GM19193 (cell line): Measurements from ENCODE around the gene TSR3.

Experiments
- POLR2A ChIP-seq: IDR thresholded peaks from 4 replicates; pipeline ENCODE4 v1.6.1; 2011; ENCODE audit not compliant: insufficient read depth, insufficient read length; ENCODE audit errors: extremely low read depth

TSR3 gene

DNA sequence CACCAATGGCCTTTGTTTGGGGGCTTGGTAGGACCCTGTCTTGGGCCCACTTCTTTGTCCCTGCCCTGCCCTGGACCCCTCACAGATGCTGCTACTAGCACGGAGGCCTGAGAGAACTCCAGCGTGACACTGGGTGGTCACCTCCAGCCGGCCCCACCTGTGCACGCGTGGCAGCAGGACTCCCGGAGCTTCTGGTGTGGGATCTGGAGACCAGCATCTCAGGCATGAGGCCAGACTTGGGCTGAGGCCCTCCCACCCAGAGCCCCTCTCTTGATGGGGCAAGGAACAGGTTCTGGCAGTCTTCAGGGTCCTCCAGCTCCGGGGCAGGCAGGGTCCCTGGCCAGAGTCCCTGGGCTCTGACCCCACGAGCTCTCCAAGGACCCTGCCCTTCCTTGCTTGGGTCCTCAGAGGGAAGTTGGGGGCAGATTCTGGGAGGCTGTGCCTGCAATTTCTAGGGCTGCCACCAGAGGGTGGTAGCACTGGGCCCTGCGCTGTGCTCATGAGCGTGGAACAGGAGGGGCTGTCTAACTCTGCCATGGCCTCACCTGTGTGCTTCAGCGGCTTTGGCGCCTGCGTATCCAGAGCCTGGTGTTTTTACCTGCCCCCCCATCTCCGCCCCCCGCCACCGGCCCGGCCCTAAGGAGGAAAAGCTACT lies 21.3 kb downstream of the TSR3 start:
- no peak for TF ChIP-seq POLR2A

DNA sequence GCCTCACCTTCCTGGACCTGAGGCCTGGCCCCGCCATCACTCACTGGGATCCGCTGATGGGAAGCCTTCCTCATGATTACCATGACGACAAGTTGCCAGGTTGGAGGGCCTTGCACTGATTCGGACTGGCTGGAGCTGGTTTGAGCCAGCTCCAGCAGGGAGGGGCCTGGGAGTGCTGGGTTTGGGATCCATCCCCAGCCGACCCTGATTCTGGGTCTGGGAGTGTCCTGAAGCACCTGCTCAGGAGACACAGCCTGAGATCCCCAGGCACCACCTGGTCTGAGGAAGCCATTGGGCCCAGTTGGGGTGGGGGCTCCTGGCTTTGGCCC lies 24.1 kb downstream of the TSR3 start:
- no peak for TF ChIP-seq POLR2A

DNA sequence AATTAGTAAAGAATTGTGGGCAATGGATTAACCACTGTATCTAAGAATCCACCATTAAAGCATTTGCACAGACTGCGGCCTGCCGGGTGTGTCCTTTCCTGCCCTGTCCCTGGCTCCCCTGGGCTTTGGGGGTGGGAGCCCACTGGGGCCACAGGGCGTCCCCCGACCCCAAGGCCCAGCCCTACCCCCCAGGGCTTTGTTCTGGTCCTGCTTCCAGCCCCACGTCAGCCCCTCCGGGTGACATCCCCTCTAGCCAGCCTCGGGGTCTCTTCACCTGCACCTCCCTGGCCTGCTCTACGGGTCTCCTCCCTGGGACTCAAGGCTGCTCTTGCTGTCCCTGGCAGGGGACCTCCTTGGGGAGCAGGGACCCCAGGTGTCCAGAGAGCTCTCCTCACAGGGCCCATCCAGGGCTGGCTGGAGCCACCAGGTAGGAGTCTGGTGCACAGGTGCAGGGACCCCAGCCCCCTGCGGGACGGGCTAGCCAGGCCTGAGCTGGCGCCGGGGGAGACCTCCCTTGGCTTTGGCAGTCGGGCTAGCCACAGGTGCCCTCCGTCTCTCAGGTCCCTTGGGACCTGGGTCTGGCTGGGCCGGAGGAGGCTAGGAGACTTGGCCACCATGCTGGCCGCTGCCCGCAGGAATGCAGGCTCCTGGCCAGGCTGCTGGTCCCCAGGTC lies 24.6 kb downstream of the TSR3 start:
- TF ChIP-seq POLR2A: no peak

DNA sequence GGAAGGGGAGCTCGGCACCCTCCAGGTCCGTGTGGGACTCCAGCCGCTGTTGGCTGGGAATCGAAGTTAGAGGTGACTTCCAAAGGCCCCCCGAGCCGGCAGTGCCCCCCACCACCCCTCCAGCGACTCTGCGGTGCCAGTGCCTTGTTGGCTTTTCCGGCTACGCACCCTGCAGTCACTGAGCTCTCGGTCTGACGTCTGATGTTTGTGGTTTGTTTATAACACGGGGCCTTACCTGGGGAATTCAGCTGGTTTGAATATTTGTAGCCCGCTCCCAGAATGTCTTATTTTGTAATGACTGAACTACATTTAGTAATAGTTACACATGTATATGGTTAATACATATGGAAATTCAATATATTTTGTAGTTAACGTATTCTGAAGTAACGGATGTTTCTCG lies 25.3 kb downstream of the TSR3 start:
- no peak for TF ChIP-seq POLR2A

DNA sequence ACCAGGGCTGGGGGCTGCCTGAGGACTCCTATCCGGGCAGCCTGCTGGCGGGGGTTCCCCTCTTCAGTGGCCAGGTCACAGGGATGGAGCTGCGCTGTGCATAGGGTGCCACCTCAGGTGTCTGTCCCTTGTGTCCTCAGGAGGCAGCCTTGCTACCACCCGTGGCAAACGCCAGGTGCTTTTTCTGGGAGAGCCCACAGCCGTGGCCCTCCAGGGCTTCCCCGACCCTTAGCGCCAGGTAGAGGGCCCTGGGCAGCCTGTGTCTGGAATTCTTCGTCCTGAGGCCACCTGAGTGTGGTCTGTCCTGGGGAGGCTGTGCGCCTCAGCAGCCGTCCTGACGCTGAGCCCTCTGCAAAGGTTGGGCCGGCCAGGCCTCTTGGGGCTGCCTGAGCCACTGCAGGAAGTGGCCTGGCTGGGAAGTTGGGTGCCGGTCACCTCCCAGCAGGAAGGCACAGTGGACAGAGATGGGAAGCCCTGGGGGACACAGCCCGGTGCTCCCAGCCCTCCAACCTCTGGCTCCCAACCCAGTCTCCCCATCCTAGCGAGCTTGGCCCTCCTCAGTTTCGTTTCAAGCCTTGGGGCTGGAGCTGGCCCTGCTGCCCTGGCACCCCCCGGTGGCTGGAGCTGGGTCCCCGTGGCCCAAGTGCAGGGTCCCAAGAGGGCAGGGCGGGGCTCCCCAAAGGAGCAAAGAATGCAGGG lies 25.9 kb downstream of the TSR3 start:
- TF ChIP-seq POLR2A: peak; percentile 40

DNA sequence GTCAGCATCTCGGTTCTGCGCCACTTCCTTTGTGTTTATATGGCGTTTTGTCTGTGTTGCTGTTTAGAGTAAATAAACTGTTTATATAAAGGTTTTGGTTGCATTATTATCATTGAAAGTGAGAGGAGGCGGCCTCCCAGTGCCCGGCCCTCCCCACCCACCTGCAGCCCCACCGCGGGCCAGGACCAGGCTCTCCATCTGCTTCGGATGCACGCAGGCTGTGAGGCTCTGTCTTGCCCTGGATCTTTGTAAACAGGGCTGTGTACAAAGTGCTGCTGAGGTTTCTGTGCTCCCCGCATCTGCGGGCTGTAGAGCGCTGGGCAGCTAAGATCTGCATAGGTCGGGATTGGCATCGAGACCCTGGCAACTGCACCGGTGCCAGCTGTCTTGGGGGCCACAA lies 26.4 kb downstream of the TSR3 start:
- no peak for TF ChIP-seq POLR2A

DNA sequence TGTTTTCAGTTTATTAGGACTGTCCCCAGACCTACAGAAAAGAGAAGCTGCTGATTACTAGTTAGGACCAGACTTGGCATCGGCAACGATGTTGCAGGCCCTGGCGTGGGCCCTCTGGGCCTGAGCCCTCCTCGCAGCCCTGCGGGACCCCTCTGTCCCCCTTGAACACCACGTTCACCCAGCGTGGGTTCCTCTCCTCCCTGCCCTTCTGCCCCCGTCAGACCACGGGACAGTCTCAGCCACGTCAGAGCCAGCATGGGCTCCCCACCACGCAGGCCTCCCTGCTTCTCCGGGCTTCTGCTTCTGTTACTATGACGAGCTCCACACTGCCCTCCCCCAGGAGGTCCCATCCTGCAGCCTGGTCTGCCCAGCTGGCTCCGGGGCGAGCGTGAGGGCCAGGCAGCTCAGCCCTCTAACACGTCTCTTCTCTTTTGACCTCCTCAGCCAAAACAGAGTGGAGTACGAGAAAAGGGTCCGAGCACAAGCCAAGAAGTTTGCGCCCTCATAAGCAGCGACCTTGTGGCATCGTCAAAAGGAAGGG lies 27.3 kb downstream of the TSR3 start:
- TF ChIP-seq POLR2A: no peak

DNA sequence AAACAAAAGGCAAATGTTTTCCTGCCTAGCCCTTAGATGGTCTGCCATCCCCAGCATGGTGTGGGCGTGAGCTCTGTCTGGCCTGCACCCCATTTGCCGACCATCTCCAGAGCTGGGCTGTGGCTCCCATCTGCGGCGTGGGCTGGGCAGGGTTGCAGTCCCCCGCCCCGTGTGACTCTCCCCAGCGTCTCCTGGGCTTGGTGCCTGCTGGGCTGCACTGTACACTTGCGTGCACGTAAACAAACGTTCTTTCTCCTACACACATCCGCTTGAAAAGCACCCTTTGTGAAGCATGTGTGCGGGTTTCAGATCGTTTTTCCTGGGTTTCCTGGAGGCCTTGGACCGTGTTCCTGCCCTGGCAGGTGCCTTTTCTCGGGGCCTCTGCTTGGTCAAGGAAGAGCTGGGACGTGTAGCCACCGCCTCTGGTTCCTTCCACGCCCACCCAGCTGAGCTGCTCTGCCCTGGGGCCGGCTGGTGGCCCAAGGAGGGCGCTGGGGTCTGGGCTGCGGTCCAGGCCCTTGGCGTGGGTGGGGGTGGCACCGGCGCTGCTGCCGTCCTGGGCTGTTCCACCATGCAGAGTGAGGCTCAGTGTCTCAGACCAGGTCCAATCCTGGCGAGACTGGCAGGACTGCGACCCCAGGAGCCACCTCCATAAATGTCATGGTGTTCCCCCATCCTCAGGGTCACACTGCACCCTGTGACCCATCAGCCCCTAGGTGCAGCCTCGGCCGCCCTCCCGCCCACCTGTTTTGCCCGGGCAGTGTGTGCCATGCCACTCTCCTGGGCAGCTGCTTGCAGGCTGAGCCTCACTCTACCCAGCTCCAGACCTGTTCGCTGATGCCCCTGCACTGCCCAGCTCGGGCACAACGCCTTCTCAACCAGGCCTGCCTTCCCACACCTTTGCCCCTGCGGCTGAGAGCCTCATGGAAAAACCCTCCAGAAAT lies 28.1 kb downstream of the TSR3 start:
- TF ChIP-seq POLR2A: no peak

DNA sequence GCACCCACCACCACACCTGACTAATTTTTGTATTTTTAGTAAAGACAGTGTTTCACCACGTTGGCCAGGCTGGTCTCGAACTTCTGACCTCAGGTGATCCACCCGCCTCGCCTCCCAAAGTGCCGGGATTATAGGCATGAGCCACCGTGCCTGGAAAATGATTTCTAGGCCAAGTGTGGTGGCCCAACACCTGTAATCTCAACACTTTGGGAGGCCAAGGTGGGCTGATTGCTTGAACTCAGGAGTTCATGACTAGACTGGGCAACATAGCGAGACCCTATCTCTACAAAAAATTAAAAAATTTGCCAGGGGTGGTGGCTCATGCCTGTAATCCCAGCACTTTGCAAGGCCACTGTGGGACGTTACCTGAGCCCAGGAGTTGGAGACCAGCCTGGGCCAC lies 29.3 kb downstream of the TSR3 start:
- no peak for TF ChIP-seq POLR2A

DNA sequence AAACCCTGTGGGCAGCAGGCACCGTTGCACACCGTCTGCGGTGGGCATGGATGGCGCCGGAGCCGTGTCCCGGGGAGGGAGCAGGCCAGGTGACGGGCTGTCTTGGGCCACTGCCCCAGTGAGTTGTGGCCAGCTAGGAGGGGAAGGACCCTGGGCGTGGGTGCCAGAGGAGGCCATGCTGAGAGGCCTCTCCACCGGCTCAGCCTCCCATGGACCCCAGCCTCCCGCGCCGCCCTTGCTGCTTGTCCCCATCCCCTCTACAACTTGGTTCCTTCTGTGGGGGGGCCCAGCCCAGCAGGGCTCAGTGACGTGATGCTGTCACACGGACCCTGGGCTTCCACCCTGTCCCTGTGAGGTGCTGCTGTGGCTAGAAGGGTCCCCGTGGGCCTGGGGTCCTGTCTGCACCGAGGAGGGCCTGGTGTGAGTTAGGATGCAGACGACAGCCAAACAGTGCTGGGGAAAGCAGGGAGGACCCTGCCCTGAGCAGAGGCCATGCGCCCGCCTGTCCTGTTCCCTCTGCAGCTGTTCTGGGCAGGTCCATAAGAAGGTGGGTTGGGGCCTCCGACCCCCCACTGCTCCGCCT lies 30.9 kb downstream of the TSR3 start:
- no peak for TF ChIP-seq POLR2A

DNA sequence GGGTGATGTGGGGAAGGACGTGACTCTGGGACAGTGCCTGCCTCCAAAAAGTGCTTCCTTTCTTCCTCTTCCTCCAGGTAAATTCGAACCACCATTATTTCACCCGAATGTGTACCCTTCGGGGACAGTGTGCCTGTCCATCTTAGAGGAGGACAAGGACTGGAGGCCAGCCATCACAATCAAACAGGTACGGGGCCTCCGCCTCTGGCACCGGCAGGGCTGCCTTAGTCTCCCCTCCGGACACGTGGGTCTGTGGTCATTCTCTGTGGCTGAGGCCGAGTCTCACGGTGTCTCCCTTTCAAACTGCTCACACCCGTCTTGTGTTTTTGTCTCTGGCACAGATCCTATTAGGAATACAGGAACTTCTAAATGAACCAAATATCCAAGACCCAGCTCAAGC lies 31.6 kb downstream of the TSR3 start:
- no peak for TF ChIP-seq POLR2A

DNA sequence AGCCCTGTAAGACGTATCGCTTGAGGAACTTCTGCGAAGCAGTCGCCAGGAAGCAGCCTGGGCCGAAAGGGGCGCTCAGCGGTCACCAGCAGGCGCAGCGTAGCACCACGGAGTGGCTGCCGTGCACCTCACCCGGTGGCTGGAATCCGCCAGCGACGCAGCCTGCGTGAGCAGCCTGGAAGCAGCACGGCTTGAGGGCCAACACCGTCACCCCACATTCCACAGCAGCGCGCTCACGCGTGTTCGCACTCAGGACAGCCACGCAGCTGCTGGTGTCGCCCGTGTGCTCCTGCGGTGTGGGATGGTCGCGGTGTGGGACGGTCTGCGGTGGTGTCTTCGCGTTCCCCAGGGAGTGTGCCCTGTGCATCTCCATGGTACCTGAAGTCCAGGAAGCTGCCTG lies 32.6 kb downstream of the TSR3 start:
- TF ChIP-seq POLR2A: no peak

DNA sequence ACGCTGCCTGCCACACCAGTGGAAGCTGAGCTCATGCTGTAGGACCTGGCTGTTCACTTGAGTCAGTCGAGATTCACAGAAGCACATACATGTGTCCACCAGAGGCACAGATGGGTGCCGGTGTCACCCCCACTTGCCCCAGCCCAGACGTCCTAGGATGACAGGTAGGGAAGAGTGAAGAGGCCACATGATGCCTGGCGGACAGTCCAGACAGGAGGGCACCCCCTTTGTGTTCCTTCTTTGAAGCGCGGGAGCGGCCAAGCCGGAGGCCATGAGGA lies 33.5 kb downstream of the TSR3 start:
- no peak for TF ChIP-seq POLR2A

DNA sequence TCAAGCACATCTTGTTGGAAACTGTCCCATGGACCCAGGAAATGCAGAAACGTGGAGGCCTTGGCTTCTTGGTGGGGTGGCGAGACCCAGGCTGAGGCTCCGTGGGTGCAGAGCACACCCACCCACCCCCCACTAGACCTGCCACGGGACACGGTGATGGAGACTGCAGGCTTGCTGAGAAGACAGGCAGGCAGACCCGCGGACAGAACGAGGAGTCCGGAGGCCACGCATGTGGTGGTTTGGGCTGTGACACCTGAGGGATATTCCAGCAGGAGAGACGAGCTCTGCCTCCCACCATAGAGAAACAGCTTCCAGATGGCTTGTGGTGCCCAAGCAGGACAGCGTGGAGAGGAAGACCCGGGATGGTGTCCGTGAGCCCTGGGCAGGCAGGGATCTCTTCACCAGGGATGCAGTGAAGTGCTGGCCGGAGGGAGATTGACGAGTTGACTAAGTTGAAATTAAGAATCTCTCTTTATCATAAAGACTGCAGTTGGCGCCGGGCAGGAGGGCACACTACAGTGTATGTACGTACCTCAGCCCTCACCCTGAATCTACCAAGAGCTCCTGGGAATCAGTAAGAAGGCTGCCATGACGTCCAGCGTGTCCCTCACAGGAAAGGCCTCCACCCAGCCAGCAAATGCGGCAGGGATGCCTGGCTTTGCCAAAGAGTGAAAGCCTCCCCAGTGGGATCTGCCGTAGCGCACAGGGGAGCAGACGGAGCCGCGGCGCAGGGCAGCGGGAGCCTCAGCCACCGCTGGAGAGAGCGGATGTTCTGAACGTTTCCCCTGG lies 34.0 kb downstream of the TSR3 start:
- TF ChIP-seq POLR2A: no peak
